ENCODE results near the gene DGCR6L. TPM values are rescaled to one million over a fixed set of nuclear protein-coding genes. Genes with fewer than 3 reads are reported as not detected.

Gene DGCR6L
- total RNA-seq, 1 experiment from 2014 or later = 37.4 TPM

- intact Hi-C loops (cut with micrococcal nuclease; ENCODE audit: unreplicated experiment) = no loop called here
- H3K4me1 ChIP-seq = peaks cover 1% of the 10 kb centered on the region
- H3K9me3 Mint-ChIP-seq (ENCODE audit: unreplicated experiment) = no peaks in the 10 kb centered on the region
These were observed 46.1 kb downstream of the DGCR6L start for GRCh38 chr22:20273758-20274181.

GRCh38 chr22:20272700-20273099, 47.2 kb downstream of the DGCR6L start:
- no peak overlapping the region for H3K4me3 Mint-ChIP-seq (ENCODE audit: unreplicated experiment)
- CTCF ChIA-PET = interaction anchor here (0.6 kb wide), 1 partner anchor 49 kb away, joined by 5 read pairs; no protein-coding TSS in a partner anchor
- Histone ChIP-seq H3K4me1 (peaks cover 6% of the 10 kb centered on the region), H3K4me3 (ENCODE audit: low read depth, low read length) (no peak overlapping the region), H3K36me3 (ENCODE audit: control insufficient read depth, insufficient read depth, low read length) (no peaks in the 10 kb centered on the region), H3K9me3 (no peaks in the 10 kb centered on the region), H3K27me3 (replicated peaks; ENCODE audit: control insufficient read depth, insufficient read depth, low read length) (no peaks in the 10 kb centered on the region)
- DNase-seq = no peak
- TF ChIP-seq CTCF (IDR thresholded peaks at IDR 0.05; ENCODE audit: insufficient read depth in 1 of 2, low read depth in 1 of 2, low read length in 1 of 2, severe bottlenecking in 1 of 2, unreplicated experiment in 1 of 2) = no peak
- H3K27me3 Mint-ChIP-seq (ENCODE audit: insufficient read depth, unreplicated experiment) = no peaks in the 10 kb centered on the region
- no peaks in the 10 kb centered on the region for H3K36me3 Mint-ChIP-seq (ENCODE audit: insufficient read depth, unreplicated experiment)
- intact Hi-C loops (cut with micrococcal nuclease; ENCODE audit: unreplicated experiment) = no loop called here
- BruUV-seq (replicated peaks) = no TSS peak
- no peak overlapping the region for H3K27ac Mint-ChIP-seq (ENCODE audit: unreplicated experiment)
- H3K4me1 Mint-ChIP-seq (ENCODE audit: low read depth, unreplicated experiment) = peaks cover 5% of the 10 kb centered on the region
- no peaks in the 10 kb centered on the region for H3K9me3 Mint-ChIP-seq (ENCODE audit: unreplicated experiment)
- POLR2A ChIA-PET = no interaction called here

More at GRCh38 chr22:20273758-20274181, 46.1 kb downstream of the DGCR6L start:
- BruUV-seq (replicated peaks) = no TSS peak
- Mint-ChIP-seq H3K4me3 (ENCODE audit: unreplicated experiment) (no peak overlapping the region), H3K27ac (ENCODE audit: unreplicated experiment) (no peak overlapping the region), H3K36me3 (ENCODE audit: insufficient read depth, unreplicated experiment) (no peaks in the 10 kb centered on the region), H3K27me3 (ENCODE audit: insufficient read depth, unreplicated experiment) (no peaks in the 10 kb centered on the region), H3K4me1 (ENCODE audit: low read depth, unreplicated experiment) (peaks cover 2% of the 10 kb centered on the region)
- ChIA-PET CTCF (no interaction called here), POLR2A (no interaction called here)
- Histone ChIP-seq H3K4me3 (ENCODE audit: low read depth, low read length) (no peak overlapping the region), H3K36me3 (ENCODE audit: control insufficient read depth, insufficient read depth, low read length) (no peaks in the 10 kb centered on the region), H3K27me3 (replicated peaks; ENCODE audit: control insufficient read depth, insufficient read depth, low read length) (no peaks in the 10 kb centered on the region), H3K9me3 (no peaks in the 10 kb centered on the region)
- no peak for DNase-seq
- TF ChIP-seq CTCF (IDR thresholded peaks at IDR 0.05; ENCODE audit: insufficient read depth in 1 of 2, low read depth in 1 of 2, low read length in 1 of 2, severe bottlenecking in 1 of 2, unreplicated experiment in 1 of 2) = no peak

DNA sequence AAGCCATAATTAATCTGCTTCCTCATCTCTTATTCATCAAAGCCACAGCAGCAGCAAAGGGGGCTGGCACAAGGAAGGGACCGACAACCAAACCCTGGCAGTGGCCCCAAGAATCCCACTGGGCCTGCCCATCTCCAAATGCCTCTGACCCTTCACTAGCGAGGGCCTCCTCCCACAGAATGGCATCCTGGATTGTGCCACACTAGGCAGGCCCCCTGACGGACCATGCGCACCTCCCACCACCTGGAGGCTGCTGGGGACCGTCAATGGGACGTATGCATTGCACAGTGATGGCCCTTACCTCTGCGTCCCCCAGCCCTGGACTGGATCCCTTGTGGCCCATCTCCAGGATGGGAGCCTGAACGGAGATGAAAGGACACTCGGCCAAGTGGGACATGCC, 47.7 kb downstream of the DGCR6L start:
- POLR2A ChIA-PET = no interaction called here

More for the DNA sequence above, 47.7 kb downstream of the DGCR6L start:
- DNase-seq = no peak
- no peak for TF ChIP-seq CTCF (IDR thresholded peaks at IDR 0.05; ENCODE audit: insufficient read depth in 1 of 2, low read depth in 1 of 2, low read length in 1 of 2, severe bottlenecking in 1 of 2, unreplicated experiment in 1 of 2)
- H3K36me3 ChIP-seq (ENCODE audit: control insufficient read depth, insufficient read depth, low read length) = no peaks in the 10 kb centered on the region
- intact Hi-C loops (cut with micrococcal nuclease; ENCODE audit: unreplicated experiment) = no loop called here
- H3K9me3 ChIP-seq = no peaks in the 10 kb centered on the region
- no peaks in the 10 kb centered on the region for H3K9me3 Mint-ChIP-seq (ENCODE audit: unreplicated experiment)
- peaks cover 6% of the 10 kb centered on the region for H3K4me1 ChIP-seq
- no peak overlapping the region for H3K4me3 Mint-ChIP-seq (ENCODE audit: unreplicated experiment)
- no peaks in the 10 kb centered on the region for H3K27me3 Mint-ChIP-seq (ENCODE audit: insufficient read depth, unreplicated experiment)
- no peak overlapping the region for H3K27ac Mint-ChIP-seq (ENCODE audit: unreplicated experiment)
- H3K4me1 Mint-ChIP-seq (ENCODE audit: low read depth, unreplicated experiment) = peaks cover 5% of the 10 kb centered on the region
- no peak overlapping the region for H3K4me3 ChIP-seq (ENCODE audit: low read depth, low read length)
- BruUV-seq (replicated peaks) = no TSS peak
- no peaks in the 10 kb centered on the region for H3K27me3 ChIP-seq (replicated peaks; ENCODE audit: control insufficient read depth, insufficient read depth, low read length)
- no peaks in the 10 kb centered on the region for H3K36me3 Mint-ChIP-seq (ENCODE audit: insufficient read depth, unreplicated experiment)
- CTCF ChIA-PET = interaction anchor here (0.6 kb wide), 1 partner anchor 48 kb away, joined by 5 read pairs; no protein-coding TSS in a partner anchor
